GM12864 (cell line): ENCODE results near the gene POLG.
"Not testable (repeated sequence)": the region's sequence is repeated elsewhere in the genome, so short reads cannot be mapped to it uniquely, and the experiment has no call there.

ENCODE experiments used
- DNase-seq: peaks from one replicate; pipeline ENCODE4 v3.0.0-alpha.2; 2011; ENCODE audit warnings: low read depth
- H3K4me3 ChIP-seq: 2 replicates; pipeline ENCODE4 v1.5.1; 2011; ENCODE audit warnings: mild to moderate bottlenecking, low read depth, low read length, control low read depth
- CTCF ChIP-seq: IDR thresholded peaks from 2 replicates; pipeline ENCODE4 v1.5.1; 2011; ENCODE audit warnings: low read depth, mild to moderate bottlenecking, moderate library complexity, low read length, control low read depth, inconsistent platforms; ENCODE audit errors: missing control alignments

Gene POLG

GRCh38 chr15:89301304-89302089 lies 33.1 kb downstream of the POLG start:
- no peak for TF ChIP-seq CTCF
- H3K4me3 ChIP-seq: no peak overlapping the region

DNA sequence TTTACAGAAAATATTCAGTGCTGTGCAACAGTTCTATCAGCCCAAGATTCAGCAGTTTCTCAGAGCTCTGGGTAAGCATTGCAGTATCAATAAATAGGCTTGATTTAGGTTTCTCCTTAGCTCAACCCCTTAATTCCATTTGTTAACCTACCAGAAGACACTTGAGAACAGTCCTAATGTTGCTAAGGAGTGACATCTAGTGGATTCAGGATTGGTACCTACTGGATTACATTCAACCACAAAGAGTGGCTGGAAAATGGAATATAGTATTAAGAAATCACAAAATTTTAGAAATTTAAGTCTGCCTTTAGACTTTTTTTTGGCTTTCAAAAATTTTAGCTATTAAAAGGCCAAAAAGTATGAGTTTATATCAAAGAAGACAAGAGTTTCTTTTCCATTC lies 34.7 kb downstream of the POLG start:
- no peak for TF ChIP-seq CTCF
- no peak overlapping the region for H3K4me3 ChIP-seq
- DNase-seq: no peak

More at GRCh38 chr15:89301304-89302089, 33.1 kb downstream of the POLG start:
- no peak for DNase-seq

DNA sequence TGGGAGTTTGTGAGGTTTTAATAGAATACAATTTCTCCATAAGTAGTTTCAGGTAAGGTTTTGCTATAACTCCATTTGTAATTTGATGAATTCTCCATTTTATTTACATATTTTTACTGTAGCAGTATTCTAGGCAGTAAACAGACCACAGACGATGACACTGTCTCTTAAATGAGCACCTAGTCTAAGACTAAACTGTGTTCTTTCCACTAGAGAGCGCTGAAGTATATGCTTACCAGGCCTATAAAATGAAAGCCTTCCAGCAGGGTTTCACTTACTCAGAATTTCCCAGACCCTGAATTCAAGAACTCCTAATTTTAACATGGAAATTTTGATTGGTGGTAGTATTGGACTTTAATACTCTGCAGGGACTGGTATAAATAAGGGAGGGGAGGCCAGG lies 41.6 kb downstream of the POLG start:
- no peak for TF ChIP-seq CTCF
- DNase-seq: no peak
- no peak overlapping the region for H3K4me3 ChIP-seq

- no peak for TF ChIP-seq CTCF
- no peak for DNase-seq
These were observed 42.6 kb downstream of the POLG start for GRCh38 chr15:89291934-89292438.

DNA sequence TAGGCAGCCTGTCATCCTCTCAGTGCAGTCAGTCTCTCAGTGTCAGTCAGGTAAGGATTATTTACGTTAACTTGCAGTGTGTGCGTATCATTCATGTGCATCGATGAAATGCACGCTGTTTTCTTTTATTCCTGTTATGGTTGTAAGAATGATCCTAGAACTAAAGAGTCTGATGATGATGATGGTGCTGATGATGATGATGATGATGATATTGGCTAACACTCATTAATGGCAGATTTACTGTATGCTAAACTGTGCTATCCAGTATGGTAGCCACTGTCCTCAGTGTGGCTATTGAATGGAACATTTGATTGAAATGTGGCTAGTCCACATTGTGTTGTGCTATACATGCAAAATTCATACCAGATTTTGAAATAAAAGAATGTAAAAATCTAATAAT lies 51.4 kb downstream of the POLG start:
- H3K4me3 ChIP-seq: no peak overlapping the region
- no peak for TF ChIP-seq CTCF
- no peak for DNase-seq

More at GRCh38 chr15:89291934-89292438, 42.6 kb downstream of the POLG start:
- no peak overlapping the region for H3K4me3 ChIP-seq

DNA sequence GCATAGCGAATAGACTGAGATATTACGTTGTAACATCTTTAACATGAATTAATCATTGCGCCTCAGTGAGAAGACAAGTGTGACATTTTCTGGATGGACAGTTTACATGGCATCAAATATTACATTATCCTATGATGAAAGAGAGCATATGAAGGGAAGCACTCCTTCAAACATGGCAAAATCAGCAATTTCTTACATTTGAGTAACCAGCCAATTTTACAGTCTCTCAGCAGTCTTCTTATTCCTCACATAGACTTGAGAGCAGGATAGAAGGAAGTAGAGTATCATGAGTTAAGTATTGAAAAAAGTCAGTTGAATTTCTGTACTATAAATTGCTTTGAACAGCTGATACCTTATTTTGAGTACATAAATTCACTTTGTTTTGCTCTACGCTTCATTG lies 52.0 kb downstream of the POLG start:
- no peak for DNase-seq
- TF ChIP-seq CTCF: no peak
- no peak overlapping the region for H3K4me3 ChIP-seq

DNA sequence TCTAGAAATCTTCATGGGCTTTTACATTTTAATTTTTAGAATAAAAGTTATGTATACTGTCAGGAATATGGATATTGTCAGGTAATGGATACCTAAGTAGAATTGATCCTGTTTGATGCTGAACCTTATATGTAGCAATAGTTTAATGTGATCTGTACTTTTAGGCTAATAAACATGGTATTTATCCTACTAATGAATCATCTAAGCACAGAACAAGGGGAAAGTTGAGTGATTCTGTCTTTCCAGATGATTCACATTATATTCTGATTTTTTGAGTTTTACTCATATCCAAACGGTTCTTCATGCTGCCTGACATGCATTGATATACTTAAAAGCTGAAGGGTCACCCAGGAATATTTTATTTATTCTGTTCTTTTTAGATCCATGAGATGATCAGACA lies 56.3 kb downstream of the POLG start:
- no peak overlapping the region for H3K4me3 ChIP-seq
- DNase-seq: no peak
- no peak for TF ChIP-seq CTCF

GRCh38 chr15:89277281-89277680 lies 57.3 kb downstream of the POLG start:
- not testable (repeated sequence) for DNase-seq, H3K4me3 ChIP-seq
